GM12878 (cell line): Measurements from ENCODE around the gene ELMO2. TPM values are rescaled to one million over a fixed set of nuclear protein-coding genes. Genes with fewer than 3 reads are reported as not detected.

Experiments used
- ATAC-seq: fragments of 200-7000 bp; cut with Tn5 transposase; 3 replicates; pipeline ENCODE4 v1.9.1; 2020; ENCODE audit warnings: mild to moderate bottlenecking, moderate library complexity
- BruUV-seq: library from RNA; stranded (reverse); fragments of 400-500 nt; replicated peaks from 2 replicates; lab custom pipeline; 2021; lab: Mats Ljungman, UMichigan
- CTCF ChIA-PET: fragments of 300-600 bp; sonication (Branson Sonifier 250); formaldehyde crosslinking; extraction: SDS; loops from one replicate; lab custom pipeline; 2021; ENCODE audit warnings: inconsistent platforms; lab: Yijun Ruan, JAX
- POLR2A ChIA-PET: fragments of 350-600 bp; formaldehyde crosslinking; extraction: SDS; loops from one replicate; lab custom pipeline; 2021; ENCODE audit warnings: inconsistent platforms; lab: Charles Lee
- RAD21 ChIA-PET: fragments of 300-600 bp; sonication (Branson Sonifier 250); formaldehyde crosslinking; loops from one replicate; lab custom pipeline; 2023; ENCODE audit warnings: antibody characterized with exemption; ENCODE audit not compliant: unreplicated experiment; lab: Charles Lee
- SMC1A ChIA-PET: fragments of 300-600 bp; sonication (Branson Sonifier 250); formaldehyde crosslinking; loops from one replicate; lab custom pipeline; 2023; ENCODE audit not compliant: unreplicated experiment, uncharacterized antibody; lab: Charles Lee
- DNase-seq: peaks from one replicate; pipeline ENCODE4 v3.0.0-alpha.2; 2011; ENCODE audit warnings: low read depth, low spot score
- FAIRE-seq: peaks from 3 replicates; lab custom pipeline; 2011; peaks lifted over from hg19 to GRCh38; lab: Jason Lieb, UNC
- H2AFZ ChIP-seq: 2 replicates; pipeline ENCODE4 v1.6.0; 2011; ENCODE audit warnings: low read depth, low read length, control low read depth; ENCODE audit not compliant: control insufficient read depth
- H3K27ac ChIP-seq: 2 replicates; pipeline ENCODE4 v1.5.1; 2011; ENCODE audit warnings: control low read depth; ENCODE audit not compliant: control insufficient read depth, insufficient read depth
- H3K27me3 ChIP-seq, 2 experiments: replicated peaks in 1 of 2; 2 replicates each; pipeline versions ENCODE4 v1.6.0 to v1.6.1; 2011; ENCODE audit warnings: low read length in 1 of 2; ENCODE audit not compliant: control insufficient read depth in 2 of 2, insufficient read depth in 2 of 2
- H3K36me3 ChIP-seq, 2 experiments: 2 replicates each; pipeline ENCODE4 v1.5.1; 2011; ENCODE audit warnings: low read length in 1 of 2; ENCODE audit not compliant: control insufficient read depth in 2 of 2, insufficient read depth in 2 of 2
- H3K4me1 ChIP-seq: 2 replicates; pipeline ENCODE4 v1.6.1; 2011; ENCODE audit warnings: mild to moderate bottlenecking, low read length, moderate library complexity, mixed read lengths; ENCODE audit not compliant: control insufficient read depth, insufficient read depth
- H3K4me2 ChIP-seq: 2 replicates; pipeline ENCODE4 v1.6.0; 2011; ENCODE audit warnings: control low read depth; ENCODE audit not compliant: control insufficient read depth, insufficient read depth
- H3K4me3 ChIP-seq: fragments of 200-600 bp; sonication (generic); 2 replicates; pipeline ENCODE4 v1.5.1; 2016
- H3K79me2 ChIP-seq: 2 replicates; pipeline ENCODE4 v1.6.0; 2011; ENCODE audit warnings: low read length; ENCODE audit not compliant: control insufficient read depth, insufficient read depth
- H3K9ac ChIP-seq: 2 replicates; pipeline ENCODE4 v1.8.0; 2011; ENCODE audit warnings: low read length, control low read depth, mixed read lengths; ENCODE audit not compliant: control insufficient read depth, insufficient read depth
- H3K9me3 ChIP-seq: replicated peaks from 3 replicates; pipeline ENCODE4 v1.5.1; 2011; ENCODE audit warnings: mild to moderate bottlenecking, low read length; ENCODE audit not compliant: control insufficient read depth, insufficient read depth
- H4K20me1 ChIP-seq: 2 replicates; pipeline ENCODE4 v1.6.0; 2011; ENCODE audit not compliant: control insufficient read depth, insufficient read depth
- ASH2L ChIP-seq: fragments of 300-600, 200-600 bp; sonication (generic); IDR thresholded peaks from 2 replicates; pipeline ENCODE4 v1.6.1; 2017; ENCODE audit warnings: low read depth, mild to moderate bottlenecking, borderline replicate concordance
- CTCF ChIP-seq, 3 experiments: IDR thresholded peaks in 2 of 3; conservative IDR thresholded peaks in 1 of 3; 2 replicates each; pipeline ENCODE4 v1.5.1; 2011; ENCODE audit warnings: low read depth in 3 of 3, low read length in 3 of 3, mild to moderate bottlenecking in 3 of 3, control low read depth in 2 of 3, moderate library complexity in 2 of 3, inconsistent platforms in 1 of 3, mixed read lengths in 1 of 3; ENCODE audit not compliant: control insufficient read depth in 2 of 3, insufficient read depth in 1 of 3; ENCODE audit errors: extremely low read depth in 1 of 3
- KDM1A ChIP-seq: fragments of 200-600 bp; sonication (generic); IDR thresholded peaks from 2 replicates; pipeline ENCODE4 v1.6.1; 2016; ENCODE audit warnings: borderline replicate concordance
- POLR2A ChIP-seq: IDR thresholded peaks from 2 replicates; pipeline ENCODE4 v1.6.1; 2011; ENCODE audit warnings: low read depth, mild to moderate bottlenecking, low read length
- SMC3 ChIP-seq: IDR thresholded peaks from 2 replicates; pipeline ENCODE4 v1.6.1; 2011; ENCODE audit warnings: low read length, improper control_type of control experiment, borderline replicate concordance
- ZNF592 ChIP-seq: fragments of 450-650 bp; IDR thresholded peaks from 2 replicates; pipeline ENCODE4 v1.6.1; 2017; ENCODE audit warnings: mild to moderate bottlenecking, moderate library complexity
- WGBS: methylation state at CpG from one replicate; pipeline ENCODE4 v1.1.6; 2016; ENCODE audit warnings: low lambda C conversion rate; ENCODE audit not compliant: insufficient replicate concordance, insufficient coverage; ENCODE audit errors: missing lambda C conversion rate; 5-methylcytosine and 5-hydroxymethylcytosine counted together
- in situ Hi-C: fragments of 300-500 bp; cut with MboI; formaldehyde crosslinking; loops from 9 replicates; pipeline ENCODE4 v1.14.3; 2018; ENCODE audit warnings: mixed read lengths
- intact Hi-C: fragments of 100-400 bp; cut with micrococcal nuclease; formaldehyde crosslinking; loops from one replicate; pipeline ENCODE4 v1.14.2; 2022; ENCODE audit not compliant: unreplicated experiment
- polyA plus RNA-seq, 11 experiments: library from polyadenylated mRNA; depleted of rRNA in 4 of 11; unstranded in 6 of 11; stranded (reverse) in 5 of 11; fragments of >200 nt; fragmentation: Nextera tagmentation in 4 of 11; fragmentation: Illumina TruSeq in 1 of 11; extraction: Ambion mirVana in 4 of 11; extraction: Trizol in 1 of 11; gene quantifications; 1 replicate in 1 of 11; 2 replicates in 10 of 11; pipeline versions ENCODE4 v1.2.1 to v1.2.3, GENCODE V29; 2011 to 2016; ENCODE audit warnings: inconsistent platforms in 2 of 11, missing spikeins in 2 of 11, low read depth in 1 of 11
- total RNA-seq, 4 experiments: library from RNA; depleted of rRNA in 3 of 4; stranded (reverse); fragments of >200 nt in 3 of 4; fragmentation: Illumina TruSeq in 1 of 4; extraction: Trizol in 1 of 4; gene quantifications; 2 replicates each; pipeline versions ENCODE4 v1.2.1 to v1.2.3, GENCODE V29; 2013 to 2021
- TF ChIP-seq, protein P1 (sequence below): fragments of 450-650 bp; formaldehyde crosslinking; IDR thresholded peaks from 2 replicates; pipeline ENCODE4 v1.4.0; 2020; ENCODE audit warnings: mild to moderate bottlenecking, moderate library complexity

ELMO2 gene
- total and polyA plus RNA-seq, 10 of the 15 experiments (the other 5 are each of a cell fraction or from before 2014, with no cell fraction given): 14.2 to 40.2 (median 37.6) TPM

- TF ChIP-seq ZNF592: no peak
- TF ChIP-seq POLR2A: no peak
These were observed 37.5 kb downstream of the ELMO2 start (continued) for GRCh38 chr20:46368902-46369268.

DNA sequence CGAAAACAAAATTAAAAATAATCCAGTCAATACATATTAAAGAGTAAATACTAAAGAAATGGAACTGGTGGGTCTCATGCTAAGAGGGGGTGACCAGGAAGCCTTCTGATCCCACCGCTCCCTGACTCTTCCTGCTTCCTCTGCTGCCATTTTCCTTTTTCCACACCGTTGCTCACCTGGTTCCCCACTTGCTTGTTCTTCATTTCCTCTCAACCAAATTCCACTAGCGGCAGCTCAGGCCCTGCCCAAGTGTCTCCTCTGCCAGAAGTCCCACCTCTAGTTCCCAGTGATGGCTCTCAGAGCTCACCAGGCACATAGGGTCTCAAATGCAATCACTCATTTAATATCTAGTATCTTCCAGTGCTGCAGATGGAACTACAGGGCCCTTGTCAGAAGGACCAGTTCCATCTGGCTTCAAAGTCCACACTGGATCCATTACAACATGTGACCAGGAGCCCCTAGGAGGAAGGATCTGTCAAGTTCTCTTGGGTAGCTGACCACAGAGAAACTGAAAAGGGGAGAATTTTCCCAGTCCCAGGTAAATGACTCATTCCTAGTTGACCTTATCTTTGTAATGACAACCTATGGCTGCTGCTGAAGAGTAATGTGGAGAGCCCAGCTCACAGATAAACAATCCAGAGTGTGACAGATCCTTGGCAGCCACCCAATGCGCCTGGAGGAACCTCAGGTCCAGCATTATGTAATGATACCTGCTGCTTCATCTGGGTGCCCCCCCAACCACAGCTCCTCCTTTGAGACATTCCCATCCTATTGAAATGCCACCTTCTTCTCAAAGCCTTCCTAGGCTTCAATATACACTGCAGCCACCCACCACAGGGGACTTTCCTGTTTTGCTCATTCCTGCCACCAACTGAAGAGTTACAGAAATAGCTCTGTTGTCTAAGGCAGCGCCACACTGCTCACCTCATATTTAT lies 38.2 kb downstream of the ELMO2 start:
- ChIA-PET RAD21 (interaction anchor here (0.8 to 1.3 kb wide), 4 partner anchors 9 to 39 kb away, joined by 3 to 4 read pairs (median 3); no protein-coding TSS in a partner anchor), POLR2A (no interaction called here), CTCF (interaction anchor here (1.7 to 2.1 kb wide), 2 partner anchors 19 to 40 kb away, joined by 5 to 11 read pairs; no protein-coding TSS in a partner anchor), SMC1A (interaction anchor here (1.1 to 1.2 kb wide), 2 partner anchors 19 to 29 kb away, joined by 3 to 4 read pairs; no protein-coding TSS in a partner anchor)
- BruUV-seq: no TSS peak
- Histone ChIP-seq H3K4me1 (no peaks in the 10 kb centered on the region), H3K27me3 (no peaks in the 10 kb centered on the region), H4K20me1 (no peaks in the 10 kb centered on the region), H2AFZ (no peak overlapping the region), H3K4me2 (no peak overlapping the region), H3K36me3 (peaks cover 20 to 39% of the 10 kb centered on the region in 2 experiments), H3K9ac (no peak overlapping the region), H3K9me3 (no peaks in the 10 kb centered on the region), H3K4me3 (no peak overlapping the region), H3K79me2 (peaks cover 10% of the 10 kb centered on the region), H3K27ac (peak overlapping the region; percentile 42; the same call in 1 of the 2 replicates)
- DNase-seq: no peak
- no peak for FAIRE-seq
- WGBS: 74% methylated on average over 6 of the region's 6 CpGs
- peak; percentile 8; the same call in 1 of the 3 replicates for ATAC-seq
- in situ Hi-C loops: loop anchor here (5.0 to 25.0 kb wide), 2 partner anchors 34 to 556 kb away; partner anchors contain the start of gene UBE2C
- intact Hi-C loops: no loop called here
- TF ChIP-seq KDM1A (no peak), CTCF (IDR thresholded peaks at IDR 0.05 in 2 of 3, conservative IDR thresholded peaks at IDR 0.05 in 1 of 3; ENCODE audit: control insufficient read depth in 2 of 3, extremely low read depth in 1 of 3, insufficient read depth in 1 of 3, low read depth in 3 of 3, low read length in 3 of 3) (peak in 1 of 3 experiments; percentile 14; a peak in 1 of 6 replicates), POLR2A (no peak), SMC3 (no peak), ASH2L (no peak)
- TF ChIP-seq, protein P1, sequence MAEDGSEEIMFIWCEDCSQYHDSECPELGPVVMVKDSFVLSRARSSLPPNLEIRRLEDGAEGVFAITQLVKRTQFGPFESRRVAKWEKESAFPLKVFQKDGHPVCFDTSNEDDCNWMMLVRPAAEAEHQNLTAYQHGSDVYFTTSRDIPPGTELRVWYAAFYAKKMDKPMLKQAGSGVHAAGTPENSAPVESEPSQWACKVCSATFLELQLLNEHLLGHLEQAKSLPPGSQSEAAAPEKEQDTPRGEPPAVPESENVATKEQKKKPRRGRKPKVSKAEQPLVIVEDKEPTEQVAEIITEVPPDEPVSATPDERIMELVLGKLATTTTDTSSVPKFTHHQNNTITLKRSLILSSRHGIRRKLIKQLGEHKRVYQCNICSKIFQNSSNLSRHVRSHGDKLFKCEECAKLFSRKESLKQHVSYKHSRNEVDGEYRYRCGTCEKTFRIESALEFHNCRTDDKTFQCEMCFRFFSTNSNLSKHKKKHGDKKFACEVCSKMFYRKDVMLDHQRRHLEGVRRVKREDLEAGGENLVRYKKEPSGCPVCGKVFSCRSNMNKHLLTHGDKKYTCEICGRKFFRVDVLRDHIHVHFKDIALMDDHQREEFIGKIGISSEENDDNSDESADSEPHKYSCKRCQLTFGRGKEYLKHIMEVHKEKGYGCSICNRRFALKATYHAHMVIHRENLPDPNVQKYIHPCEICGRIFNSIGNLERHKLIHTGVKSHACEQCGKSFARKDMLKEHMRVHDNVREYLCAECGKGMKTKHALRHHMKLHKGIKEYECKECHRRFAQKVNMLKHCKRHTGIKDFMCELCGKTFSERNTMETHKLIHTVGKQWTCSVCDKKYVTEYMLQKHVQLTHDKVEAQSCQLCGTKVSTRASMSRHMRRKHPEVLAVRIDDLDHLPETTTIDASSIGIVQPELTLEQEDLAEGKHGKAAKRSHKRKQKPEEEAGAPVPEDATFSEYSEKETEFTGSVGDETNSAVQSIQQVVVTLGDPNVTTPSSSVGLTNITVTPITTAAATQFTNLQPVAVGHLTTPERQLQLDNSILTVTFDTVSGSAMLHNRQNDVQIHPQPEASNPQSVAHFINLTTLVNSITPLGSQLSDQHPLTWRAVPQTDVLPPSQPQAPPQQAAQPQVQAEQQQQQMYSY (CRISPR knock-in tag): no peak
